Sigmoid colon (tissue), 7 donors: Measurements from ENCODE around the gene MYEOV. TPM values are rescaled to one million over a fixed set of nuclear protein-coding genes. Genes with fewer than 3 reads are reported as not detected.

Experiments
- DNase-seq: peaks from one replicate; pipeline ENCODE4 v3.0.0-alpha.2; 2019
- H3K27ac ChIP-seq, 4 donors: fragments of 200-600 bp; sonication (generic); one replicate each; pipeline ENCODE4 v1.5.1; 2016 to 2019; ENCODE audit warnings: mild to moderate bottlenecking in 1 of 4
- H3K27me3 ChIP-seq, 3 donors: fragments of 200-600 bp; sonication (generic); one replicate each; pipeline ENCODE4 v1.5.1; 2019; ENCODE audit warnings: mild to moderate bottlenecking in 1 of 3
- H3K36me3 ChIP-seq, 4 donors: fragments of 200-600 bp; sonication (generic); one replicate each; pipeline ENCODE4 v1.5.1; 2016 to 2019
- H3K4me1 ChIP-seq, 4 donors: fragments of 200-600 bp; sonication (generic); one replicate each; pipeline ENCODE4 v1.5.1; 2017 to 2019
- H3K4me3 ChIP-seq, 4 donors: fragments of 200-600 bp; sonication (generic); one replicate each; pipeline ENCODE4 v1.5.1; 2017 to 2019; ENCODE audit warnings: mild to moderate bottlenecking in 2 of 4, moderate library complexity in 1 of 4
- H3K9me3 ChIP-seq, 4 donors: fragments of 200-600 bp in 3 of 4; sonication (generic) in 3 of 4; one replicate each; pipeline versions ENCODE4 v1.5.1 to v1.6.1; 2013 to 2019
- CTCF ChIP-seq, 4 experiments: fragments of 450-650 bp in 3 of 4; fragments of 200-600 bp in 1 of 4; IDR thresholded peaks; one replicate each; pipeline ENCODE4 v1.5.1; 2016 to 2019; ENCODE audit warnings: antibody characterized with exemption in 4 of 4, mild to moderate bottlenecking in 3 of 4, moderate library complexity in 2 of 4
- EP300 ChIP-seq, 4 donors: sonication (generic); formaldehyde crosslinking; IDR thresholded peaks; one replicate each; pipeline ENCODE4 v1.6.1; 2017; ENCODE audit warnings: antibody characterized with exemption in 4 of 4
- POLR2A ChIP-seq, 2 donors: fragments of 450-650 bp; IDR thresholded peaks; one replicate each; pipeline ENCODE4 v1.6.1; 2016; ENCODE audit warnings: antibody characterized with exemption in 2 of 2, mild to moderate bottlenecking in 2 of 2, moderate library complexity in 2 of 2
- POLR2AphosphoS5 ChIP-seq, 4 donors: sonication (generic); formaldehyde crosslinking; IDR thresholded peaks; one replicate each; pipeline ENCODE4 v1.6.1; 2017; ENCODE audit warnings: antibody characterized with exemption in 4 of 4
- WGBS, 2 donors: extraction: QIAGEN DNeasy Blood & Tissue Kit; methylation state at CpG; one replicate each; pipeline ENCODE4 v1.1.7; 2013; 5-methylcytosine and 5-hydroxymethylcytosine counted together
- intact Hi-C: fragments of 100-400 bp; cut with DNase I; formaldehyde crosslinking; loops from one replicate; pipeline ENCODE4 v1.15.1; 2023
- polyA plus RNA-seq, 3 donors: library from polyadenylated mRNA; stranded (reverse); fragments of 200-250 nt; gene quantifications; one replicate each; pipeline ENCODE4 v1.2.3, GENCODE V29; 2013
- total RNA-seq, 4 donors: library from RNA; depleted of rRNA; stranded (reverse); fragments of >200 nt; gene quantifications; one replicate each; pipeline ENCODE4 v1.1.0, GENCODE V29; 2016
- donor health status: healthy with polysubstance abuse.
- donor health status: Bipolar disorder and iron deficiency.
- donor health status: healthy.

MYEOV gene
- total and polyA plus RNA-seq, 7 donors = 1.2 to 11.1 (median 10.1) TPM; not detected in 4

GRCh38 chr11:69287968-69288882 lies 5.7 kb upstream of the MYEOV start:
- TF ChIP-seq POLR2AphosphoS5 (IDR thresholded peaks at IDR 0.05) = no peak
- TF ChIP-seq EP300 (IDR thresholded peaks at IDR 0.05) = no peak
- TF ChIP-seq CTCF (IDR thresholded peaks at IDR 0.05) = no peak
- no peak for TF ChIP-seq POLR2A (IDR thresholded peaks at IDR 0.05)
- Histone ChIP-seq H3K4me1 (no peaks in the 10 kb centered on the region), H3K27me3 (peaks cover 0 to 6% (median 0%) of the 10 kb centered on the region in 3 donors), H3K9me3 (no peaks in the 10 kb centered on the region), H3K4me3 (no peak overlapping the region), H3K27ac (no peak overlapping the region), H3K36me3 (no peaks in the 10 kb centered on the region)
- 16 to 67% methylated on average over 20 of the region's 20 CpGs for WGBS, 2 donors
- DNase-seq = no peak
- intact Hi-C loops = no loop called here

- TF ChIP-seq CTCF (IDR thresholded peaks at IDR 0.05) (no peak), POLR2A (IDR thresholded peaks at IDR 0.05) (no peak), POLR2AphosphoS5 (IDR thresholded peaks at IDR 0.05) (no peak), EP300 (IDR thresholded peaks at IDR 0.05) (no peak)
- Histone ChIP-seq H3K4me3 (no peak overlapping the region), H3K27me3 (peaks cover 0 to 6% (median 0%) of the 10 kb centered on the region in 3 donors), H3K36me3 (no peaks in the 10 kb centered on the region), H3K27ac (no peak overlapping the region), H3K4me1 (peaks cover 0 to 4% (median 0%) of the 10 kb centered on the region in 4 donors), H3K9me3 (no peaks in the 10 kb centered on the region)
- DNase-seq = no peak
- intact Hi-C loops = no loop called here
- 9 to 47% methylated on average over 2 of the region's 2 CpGs for WGBS, 2 donors
Measured at GRCh38 chr11:69288883-69289242, 5.1 kb upstream of the MYEOV start.

GRCh38 chr11:69290806-69291205 lies 3.1 kb upstream of the MYEOV start:
- 41 to 79% methylated on average over 3 of the region's 3 CpGs for WGBS, 2 donors
- Histone ChIP-seq H3K36me3 (no peaks in the 10 kb centered on the region), H3K9me3 (no peaks in the 10 kb centered on the region), H3K27me3 (no peaks in the 10 kb centered on the region), H3K4me1 (peaks cover 0 to 5% (median 0%) of the 10 kb centered on the region in 4 donors), H3K4me3 (no peak overlapping the region), H3K27ac (no peak overlapping the region)
- DNase-seq = no peak
- intact Hi-C loops = loop anchor here (5.0 kb wide), 1 partner anchor 351 kb away; the partner anchor contains the start of gene CCND1
- TF ChIP-seq EP300 (IDR thresholded peaks at IDR 0.05) = no peak
- TF ChIP-seq POLR2A (IDR thresholded peaks at IDR 0.05) = peak in 1 of 2 donors; percentile 8

GRCh38 chr11:69291459-69292110 lies 2.4 kb upstream of the MYEOV start:
- Histone ChIP-seq H3K4me1 (peaks cover 0 to 12% (median 3%) of the 10 kb centered on the region in 4 donors), H3K4me3 (no peak overlapping the region), H3K9me3 (no peaks in the 10 kb centered on the region), H3K27ac (no peak overlapping the region), H3K36me3 (no peaks in the 10 kb centered on the region), H3K27me3 (no peaks in the 10 kb centered on the region)
- TF ChIP-seq POLR2A (IDR thresholded peaks at IDR 0.05) (no peak), CTCF (IDR thresholded peaks at IDR 0.05) (no peak), POLR2AphosphoS5 (IDR thresholded peaks at IDR 0.05) (no peak)
- intact Hi-C loops = loop anchor here (5.0 kb wide), 1 partner anchor 351 kb away; the partner anchor contains the start of gene CCND1
- no peak for DNase-seq
- WGBS, 2 donors = 84 to 86% methylated on average over 4 of the region's 4 CpGs

- TF ChIP-seq CTCF (IDR thresholded peaks at IDR 0.05) (peak; percentile 6 to 55 (median 34)), POLR2A (IDR thresholded peaks at IDR 0.05) (no peak), EP300 (IDR thresholded peaks at IDR 0.05) (no peak)
- no peaks in the 10 kb centered on the region for H3K9me3 ChIP-seq
- WGBS, 2 donors = 30 to 37% methylated on average over 8 of the region's 8 CpGs
- no peak overlapping the region for H3K27ac ChIP-seq
- no peaks in the 10 kb centered on the region for H3K36me3 ChIP-seq
- no peaks in the 10 kb centered on the region for H3K27me3 ChIP-seq
- H3K4me3 ChIP-seq = no peak overlapping the region
- no peak for DNase-seq
- intact Hi-C loops = loop anchor here (5.0 kb wide), 1 partner anchor 350 kb away; the partner anchor contains the start of gene CCND1
- H3K4me1 ChIP-seq = peaks cover 0 to 18% (median 9%) of the 10 kb centered on the region in 4 donors
Measured at GRCh38 chr11:69292221-69292648, 1.7 kb upstream of the MYEOV start.
